NCI-H2107 treated with DMSO at 0.1 percent for 48 hours (cell line): ENCODE measurements around the gene NDUFA7.
"Not testable (repeated sequence)": the region's sequence is repeated elsewhere in the genome, so short reads cannot be mapped to it uniquely, and the experiment has no call there.

ENCODE experiments used
- DNase-seq: peaks from one replicate; lab custom pipeline; 2025; ENCODE audit not compliant: unreplicated experiment; lab: John Stamatoyannopoulos, UW

Gene NDUFA7

GRCh38 chr19:8269724-8270123 is 51.5 kb downstream of the NDUFA7 start:
- DNase-seq = no peak

- DNase-seq = no peak
Measured at GRCh38 chr19:8265872-8266271, 55.3 kb downstream of the NDUFA7 start.

- not testable (repeated sequence) for DNase-seq
Measured at GRCh38 chr19:8264248-8264647, 56.9 kb downstream of the NDUFA7 start.

- no peak for DNase-seq
Measured at GRCh38 chr19:8262431-8262830, 58.7 kb downstream of the NDUFA7 start.

GRCh38 chr19:8261881-8262280 is 59.3 kb downstream of the NDUFA7 start:
- no peak for DNase-seq

- no peak for DNase-seq
Measured at GRCh38 chr19:8261347-8261746, 59.8 kb downstream of the NDUFA7 start.
